H9 (cell line): Measurements from ENCODE around the gene PTPRN2. TPM values are rescaled to one million over a fixed set of nuclear protein-coding genes. Genes with fewer than 3 reads are reported as not detected.

Experiments used
- DNase-seq: peaks from one replicate; pipeline ENCODE4 v3.0.0-alpha.2; 2017
- H2AFZ ChIP-seq: one replicate; pipeline ENCODE4 v1.6.1; 2013; ENCODE audit warnings: mild to moderate bottlenecking, low read length, control low read depth, moderate library complexity
- H2AK5ac ChIP-seq: 2 replicates; pipeline ENCODE4 v1.6.1; 2013; ENCODE audit warnings: low read length, control low read depth, mixed read lengths; ENCODE audit not compliant: insufficient read length
- H2BK120ac ChIP-seq: one replicate; pipeline ENCODE4 v1.6.1; 2013; ENCODE audit warnings: low read depth, mild to moderate bottlenecking, low read length, control low read depth, inconsistent platforms; ENCODE audit not compliant: poor library complexity, severe bottlenecking
- H2BK12ac ChIP-seq: 2 replicates; pipeline ENCODE4 v1.6.1; 2013; ENCODE audit warnings: low read length, control low read depth, mixed read lengths, low read depth; ENCODE audit not compliant: insufficient read length
- H2BK15ac ChIP-seq: 2 replicates; pipeline ENCODE4 v1.6.1; 2013; ENCODE audit warnings: low read depth, low read length, control low read depth
- H2BK20ac ChIP-seq: one replicate; pipeline ENCODE4 v1.6.1; 2013; ENCODE audit warnings: low read depth, mild to moderate bottlenecking, low read length, control low read depth, inconsistent platforms; ENCODE audit not compliant: poor library complexity, severe bottlenecking
- H2BK5ac ChIP-seq: 2 replicates; pipeline ENCODE4 v1.6.1; 2013; ENCODE audit warnings: low read length, control low read depth, mixed read lengths; ENCODE audit not compliant: insufficient read length
- H3K14ac ChIP-seq: 2 replicates; pipeline ENCODE4 v1.6.1; 2013; ENCODE audit warnings: low read length, control low read depth; ENCODE audit not compliant: insufficient read depth
- H3K18ac ChIP-seq: 2 replicates; pipeline ENCODE4 v1.6.1; 2013; ENCODE audit warnings: low read depth, mild to moderate bottlenecking, mixed read lengths, low read length, control low read depth; ENCODE audit not compliant: insufficient read length
- H3K23ac ChIP-seq: 2 replicates; pipeline ENCODE4 v1.6.1; 2013; ENCODE audit warnings: low read length, control low read depth, mixed read lengths, low read depth; ENCODE audit not compliant: insufficient read length
- H3K23me2 ChIP-seq: 2 replicates; pipeline ENCODE4 v1.6.1; 2013; ENCODE audit warnings: low read depth, mild to moderate bottlenecking, mixed read lengths, low read length, control low read depth; ENCODE audit not compliant: insufficient read length, poor library complexity, severe bottlenecking
- H3K27ac ChIP-seq: 2 replicates; pipeline ENCODE4 v1.5.1; 2013; ENCODE audit warnings: low read length, control low read depth, mixed read lengths, low read depth; ENCODE audit not compliant: insufficient read length
- H3K27me3 ChIP-seq: 2 replicates; pipeline ENCODE4 v1.6.1; 2013; ENCODE audit warnings: low read length, control low read depth, inconsistent platforms; ENCODE audit not compliant: insufficient read depth
- H3K4ac ChIP-seq: 2 replicates; pipeline ENCODE4 v1.6.1; 2013; ENCODE audit warnings: low read depth, mild to moderate bottlenecking, control low read depth, inconsistent platforms, low read length, moderate library complexity
- H3K4me1 ChIP-seq: 2 replicates; pipeline ENCODE4 v1.6.1; 2013; ENCODE audit warnings: low read length, control low read depth, inconsistent platforms; ENCODE audit not compliant: insufficient read depth
- H3K4me2 ChIP-seq: 2 replicates; pipeline ENCODE4 v1.6.1; 2013; ENCODE audit warnings: low read length, control low read depth, mixed read lengths; ENCODE audit not compliant: insufficient read length, insufficient read depth
- H3K56ac ChIP-seq: 2 replicates; pipeline ENCODE4 v1.6.1; 2013; ENCODE audit warnings: low read depth, mild to moderate bottlenecking, mixed read lengths, low read length, control low read depth; ENCODE audit not compliant: insufficient read length
- H3K79me1 ChIP-seq: 2 replicates; pipeline ENCODE4 v1.6.1; 2013; ENCODE audit warnings: low read depth, mild to moderate bottlenecking, moderate library complexity, low read length, control low read depth, inconsistent platforms; ENCODE audit not compliant: insufficient read depth, poor library complexity, severe bottlenecking
- H3K79me2 ChIP-seq: 2 replicates; pipeline ENCODE4 v1.6.1; 2013; ENCODE audit warnings: low read length, control low read depth, inconsistent platforms; ENCODE audit not compliant: insufficient read depth
- H3K9ac ChIP-seq: 2 replicates; pipeline ENCODE4 v1.6.1; 2013; ENCODE audit warnings: low read length, control low read depth, mixed read lengths; ENCODE audit not compliant: insufficient read length; ENCODE audit errors: extremely low read depth
- H3K9me3 ChIP-seq: one replicate; pipeline ENCODE4 v1.6.1; 2013; ENCODE audit warnings: low read depth, low read length, inconsistent platforms; ENCODE audit not compliant: control insufficient read depth
- H3T11ph ChIP-seq: one replicate; pipeline ENCODE4 v1.6.1; 2013; ENCODE audit warnings: mild to moderate bottlenecking, low read length, control low read depth, inconsistent platforms
- H4K20me1 ChIP-seq: one replicate; pipeline ENCODE4 v1.6.1; 2013; ENCODE audit not compliant: control insufficient read depth, insufficient read length, insufficient read depth
- H4K5ac ChIP-seq: 2 replicates; pipeline ENCODE4 v1.6.1; 2013; ENCODE audit warnings: low read depth, mild to moderate bottlenecking, mixed read lengths, low read length, control low read depth; ENCODE audit not compliant: insufficient read length
- H4K8ac ChIP-seq: replicated peaks from 2 replicates; pipeline ENCODE4 v1.6.1; 2013; ENCODE audit warnings: low read length, control low read depth, mixed read lengths, low read depth; ENCODE audit not compliant: insufficient read length
- H4K91ac ChIP-seq: 2 replicates; pipeline ENCODE4 v1.6.1; 2013; ENCODE audit warnings: low read depth, mild to moderate bottlenecking, moderate library complexity, mixed read lengths, low read length, control low read depth; ENCODE audit not compliant: insufficient read length
- H3K27ac Mint-ChIP-seq, 3 experiments: 2 replicates in 2 of 3; 3 replicates in 1 of 3; pipeline ENCODE4 v1.8.0; 2020 to 2021; ENCODE audit warnings: mixed read lengths in 3 of 3, mild to moderate bottlenecking in 1 of 3, moderate library complexity in 1 of 3
- H3K27me3 Mint-ChIP-seq: 2 replicates; pipeline ENCODE4 v1.8.0; 2021; ENCODE audit warnings: low read depth, mild to moderate bottlenecking, moderate library complexity, mixed read lengths
- H3K36me3 Mint-ChIP-seq, 3 experiments: 2 replicates in 2 of 3; 3 replicates in 1 of 3; pipeline ENCODE4 v1.8.0; 2020 to 2021; ENCODE audit warnings: low read depth in 3 of 3, mixed read lengths in 3 of 3; ENCODE audit not compliant: insufficient read depth in 1 of 3
- H3K4me1 Mint-ChIP-seq, 2 experiments: 2 replicates each; pipeline ENCODE4 v1.8.0; 2020; ENCODE audit warnings: mixed read lengths in 2 of 2
- H3K4me3 Mint-ChIP-seq, 2 experiments: 2 replicates in 1 of 2; 3 replicates in 1 of 2; pipeline ENCODE4 v1.8.0; 2020 to 2021; ENCODE audit warnings: mild to moderate bottlenecking in 2 of 2, mixed read lengths in 2 of 2, moderate library complexity in 1 of 2
- H3K9me3 Mint-ChIP-seq, 2 experiments: 2 replicates in 1 of 2; 3 replicates in 1 of 2; pipeline ENCODE4 v1.8.0; 2020; ENCODE audit warnings: mild to moderate bottlenecking in 2 of 2, mixed read lengths in 2 of 2, moderate library complexity in 1 of 2
- WGBS: extraction: QIAGEN DNeasy Blood & Tissue Kit; methylation state at CpG from one replicate; pipeline ENCODE4 v1.1.7; 2013; ENCODE audit warnings: missing lambda C conversion rate, low lambda C conversion rate, mixed read lengths; ENCODE audit not compliant: insufficient read length; ENCODE audit errors: extremely low coverage; 5-methylcytosine and 5-hydroxymethylcytosine counted together
- total RNA-seq: library from RNA; stranded (reverse); gene quantifications from 2 replicates; pipeline ENCODE4 v1.2.1, GENCODE V29; 2021
- TF ChIP-seq, protein P1 (sequence below): fragments of 200-600 bp; sonication (generic); conservative IDR thresholded peaks from 3 replicates; pipeline ENCODE4 v1.8.0; 2021; ENCODE audit warnings: antibody characterized with exemption, mild to moderate bottlenecking

The PTPRN2 gene
- total RNA-seq, 1 experiment from 2014 or later, result 5.2 TPM

DNA sequence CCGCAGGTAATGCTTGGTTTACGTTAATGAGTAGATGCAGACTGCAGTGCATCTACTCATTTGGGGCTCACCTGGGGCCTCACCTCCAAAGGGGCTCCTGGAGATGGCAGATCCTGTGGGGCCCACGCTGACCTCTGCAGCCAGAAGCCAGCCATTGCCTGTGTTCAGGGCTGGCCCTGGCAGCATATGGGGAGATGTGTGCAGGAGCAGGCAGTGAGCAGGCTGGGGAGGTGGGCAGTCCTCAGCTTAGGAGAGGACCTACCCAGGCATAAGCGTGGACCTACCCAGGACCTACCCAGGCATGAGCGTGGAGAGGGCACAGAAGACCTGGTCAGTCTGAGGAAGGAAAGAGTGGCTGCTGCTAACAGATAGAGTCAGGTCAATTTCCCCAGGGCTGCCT, 178.5 kb downstream of the PTPRN2 start:
- Histone ChIP-seq H3K9ac (no peak overlapping the region), H2BK120ac (no peak overlapping the region), H3K79me2 (no peaks in the 10 kb centered on the region), H2BK15ac (no peak overlapping the region), H3T11ph (no peak overlapping the region), H4K20me1 (no peaks in the 10 kb centered on the region), H4K8ac (no peak overlapping the region), H3K9me3 (no peaks in the 10 kb centered on the region), H3K56ac (no peak overlapping the region), H3K4ac (no peak overlapping the region), H2BK20ac (no peak overlapping the region), H3K27ac (no peak overlapping the region), H4K5ac (no peak overlapping the region), H3K14ac (no peak overlapping the region), H3K27me3 (no peaks in the 10 kb centered on the region), H3K4me1 (no peaks in the 10 kb centered on the region), H4K91ac (no peak overlapping the region), H2BK12ac (no peak overlapping the region), H2BK5ac (no peak overlapping the region), H2AFZ (no peak overlapping the region), H3K23ac (no peak overlapping the region), H3K79me1 (no peaks in the 10 kb centered on the region), H3K23me2 (no peaks in the 10 kb centered on the region), H3K4me2 (no peak overlapping the region), H2AK5ac (no peak overlapping the region), H3K18ac (no peak overlapping the region)
- Mint-ChIP-seq H3K36me3 (peaks cover 0 to 2% (median 0%) of the 10 kb centered on the region in 3 experiments; a peak in 2 of 7 replicates), H3K4me3 (no peak overlapping the region; a peak in 1 of 5 replicates), H3K27ac (peak overlapping the region in 1 of 3 experiments; percentile 59; a peak in 1 of 7 replicates), H3K9me3 (peaks cover 3 to 4% of the 10 kb centered on the region in 2 experiments; a peak in 3 of 5 replicates), H3K4me1 (peaks cover 2 to 4% of the 10 kb centered on the region in 2 experiments), H3K27me3 (no peaks in the 10 kb centered on the region; the same call in none of the 2 replicates)
- TF ChIP-seq, protein P1, sequence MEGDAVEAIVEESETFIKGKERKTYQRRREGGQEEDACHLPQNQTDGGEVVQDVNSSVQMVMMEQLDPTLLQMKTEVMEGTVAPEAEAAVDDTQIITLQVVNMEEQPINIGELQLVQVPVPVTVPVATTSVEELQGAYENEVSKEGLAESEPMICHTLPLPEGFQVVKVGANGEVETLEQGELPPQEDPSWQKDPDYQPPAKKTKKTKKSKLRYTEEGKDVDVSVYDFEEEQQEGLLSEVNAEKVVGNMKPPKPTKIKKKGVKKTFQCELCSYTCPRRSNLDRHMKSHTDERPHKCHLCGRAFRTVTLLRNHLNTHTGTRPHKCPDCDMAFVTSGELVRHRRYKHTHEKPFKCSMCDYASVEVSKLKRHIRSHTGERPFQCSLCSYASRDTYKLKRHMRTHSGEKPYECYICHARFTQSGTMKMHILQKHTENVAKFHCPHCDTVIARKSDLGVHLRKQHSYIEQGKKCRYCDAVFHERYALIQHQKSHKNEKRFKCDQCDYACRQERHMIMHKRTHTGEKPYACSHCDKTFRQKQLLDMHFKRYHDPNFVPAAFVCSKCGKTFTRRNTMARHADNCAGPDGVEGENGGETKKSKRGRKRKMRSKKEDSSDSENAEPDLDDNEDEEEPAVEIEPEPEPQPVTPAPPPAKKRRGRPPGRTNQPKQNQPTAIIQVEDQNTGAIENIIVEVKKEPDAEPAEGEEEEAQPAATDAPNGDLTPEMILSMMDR, result no peak; the same call in 2 of the 3 replicates
- WGBS, result no CpG with 5 or more reads among the region's 5 CpGs
- DNase-seq, result no peak
